CD1c-positive myeloid dendritic cell (primary cell): ENCODE measurements around the gene ATP8B4.

Experiments
- DNase-seq: peaks from one replicate; pipeline ENCODE4 v3.0.0-alpha.2; 2016; ENCODE audit errors: extremely low spot score

ATP8B4 gene

DNA sequence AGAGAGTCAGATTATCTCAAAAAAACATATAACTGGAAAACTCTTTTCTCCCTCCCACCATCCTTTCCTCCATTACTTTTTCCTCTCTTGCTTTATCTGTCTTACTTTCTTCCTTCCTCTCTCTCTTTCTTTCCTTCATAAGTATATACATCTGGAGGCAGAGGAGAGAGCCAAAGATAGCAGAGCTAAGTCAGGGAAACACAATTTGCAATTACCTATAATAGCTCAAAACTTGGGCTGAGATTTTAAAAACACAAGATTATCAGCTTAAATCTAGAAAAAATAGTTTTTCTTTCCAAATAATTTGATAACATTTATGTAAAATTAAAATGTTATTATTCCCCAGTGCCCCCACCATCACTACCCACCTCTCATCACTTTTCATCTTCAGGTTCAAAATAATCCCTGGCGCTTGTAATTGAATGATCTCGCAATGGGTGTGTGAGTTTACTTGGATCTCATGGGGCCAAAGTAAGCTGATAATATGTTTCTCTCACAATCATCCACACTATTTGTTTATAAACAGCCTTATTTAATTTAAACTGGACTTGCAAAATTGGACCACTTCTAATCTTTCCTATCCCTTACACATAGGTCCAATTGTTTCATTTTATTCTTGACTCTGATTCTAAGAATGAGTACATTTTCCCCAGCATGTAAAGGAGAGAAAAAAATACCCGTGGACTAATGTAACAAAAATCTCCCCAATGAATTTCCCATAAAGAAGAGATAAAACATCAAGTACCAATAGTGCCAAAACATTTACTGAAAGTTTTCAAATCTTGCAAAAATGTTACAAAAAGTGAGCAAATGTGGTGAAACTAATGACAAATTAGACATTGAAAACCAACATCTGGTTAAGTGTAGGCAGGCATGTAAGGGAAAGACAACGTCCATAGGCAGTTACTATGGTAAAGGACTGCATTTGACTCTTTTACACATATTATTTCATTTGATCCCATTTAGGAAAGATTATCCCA is 261.2 kb downstream of the ATP8B4 start:
- no peak for DNase-seq

DNA sequence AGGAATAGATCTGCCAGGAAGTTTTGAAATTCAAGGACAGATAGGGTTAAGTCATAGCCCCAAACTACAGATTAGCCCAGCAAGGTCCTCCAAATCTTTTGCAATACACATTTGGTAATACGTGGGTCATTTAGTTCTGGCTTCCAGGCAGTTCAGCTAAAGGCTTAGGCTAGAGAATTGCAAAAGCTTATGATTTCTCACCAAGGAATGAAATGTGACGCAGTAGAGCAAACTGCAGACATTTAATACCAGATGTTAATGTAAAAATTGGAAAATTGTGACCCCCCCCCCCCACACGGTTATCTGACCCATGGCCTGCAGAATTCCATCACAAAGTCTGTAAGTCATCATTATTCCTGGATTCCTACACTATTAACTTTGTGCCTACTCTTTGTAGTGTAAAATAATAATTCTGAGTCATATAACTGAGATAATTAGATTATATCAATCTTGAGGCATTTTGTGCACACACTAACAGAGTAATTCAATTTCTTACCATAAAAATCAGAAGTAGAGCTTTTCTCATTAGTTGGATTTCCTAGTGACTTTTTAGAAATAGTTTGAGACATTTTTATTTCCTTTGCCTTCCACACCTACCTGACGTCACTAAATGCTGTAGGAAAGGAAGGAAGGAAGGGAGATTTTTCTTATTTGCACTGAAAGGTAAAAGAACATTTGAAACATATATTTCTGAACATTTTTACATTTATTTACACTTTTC is 263.0 kb downstream of the ATP8B4 start:
- DNase-seq: no peak

DNA sequence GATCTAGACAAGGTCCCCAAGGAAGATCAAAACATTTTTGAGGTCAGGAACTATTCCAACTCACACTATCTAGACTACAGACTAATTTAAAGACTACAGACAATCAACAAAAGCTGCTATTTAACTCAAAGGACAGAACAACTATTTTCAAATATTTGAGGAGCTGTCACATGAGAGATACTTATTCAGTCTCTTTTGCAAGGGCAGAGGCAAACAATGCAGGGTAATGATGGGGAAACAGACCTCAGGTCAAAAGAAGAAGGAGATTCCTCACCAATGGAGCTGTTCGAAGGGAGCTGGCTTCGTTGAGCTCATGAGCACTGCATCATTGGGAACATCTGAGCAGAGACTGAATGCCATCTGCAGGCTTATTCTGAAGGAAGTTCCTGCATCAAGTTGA is 266.3 kb downstream of the ATP8B4 start:
- no peak for DNase-seq

DNA sequence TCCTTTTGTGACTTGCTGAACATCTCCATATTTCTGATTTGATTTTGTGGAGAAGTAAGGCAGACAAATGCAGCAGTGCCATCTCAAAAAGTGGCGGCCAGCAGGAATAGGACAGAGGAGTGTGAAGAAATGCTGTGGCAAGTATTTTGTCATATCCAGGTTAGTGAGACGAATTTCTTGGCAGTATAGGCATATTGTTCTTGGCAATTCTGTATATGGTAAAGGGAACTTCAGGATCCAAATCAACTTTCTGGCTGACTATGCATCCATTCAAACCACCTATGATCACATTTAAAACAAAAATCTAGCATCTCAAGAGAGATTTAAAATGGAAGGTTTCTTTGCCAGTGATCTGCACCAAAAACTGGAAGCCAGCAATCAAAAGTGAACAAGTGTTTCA is 270.2 kb downstream of the ATP8B4 start:
- no peak for DNase-seq

DNA sequence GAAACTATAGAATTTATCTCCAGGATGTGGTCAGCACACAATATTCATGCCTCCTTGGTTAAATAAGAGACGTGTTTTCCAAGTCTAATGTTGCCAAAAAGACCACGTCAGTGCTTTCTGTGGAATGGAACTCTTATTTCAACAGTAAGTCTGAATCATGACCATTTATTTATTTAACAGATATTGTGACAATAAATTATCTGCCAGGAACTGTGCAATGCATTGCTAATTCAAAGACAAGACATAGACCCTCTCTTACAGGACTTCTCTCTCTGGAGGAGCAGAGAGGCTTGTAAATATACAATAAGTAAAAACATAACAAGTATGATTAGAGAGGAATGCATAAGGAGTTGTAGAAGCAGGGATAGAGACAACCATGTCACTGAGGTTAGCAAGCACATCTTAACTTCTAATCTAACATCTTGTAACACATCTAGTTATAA is 270.7 kb downstream of the ATP8B4 start:
- DNase-seq: no peak

DNA sequence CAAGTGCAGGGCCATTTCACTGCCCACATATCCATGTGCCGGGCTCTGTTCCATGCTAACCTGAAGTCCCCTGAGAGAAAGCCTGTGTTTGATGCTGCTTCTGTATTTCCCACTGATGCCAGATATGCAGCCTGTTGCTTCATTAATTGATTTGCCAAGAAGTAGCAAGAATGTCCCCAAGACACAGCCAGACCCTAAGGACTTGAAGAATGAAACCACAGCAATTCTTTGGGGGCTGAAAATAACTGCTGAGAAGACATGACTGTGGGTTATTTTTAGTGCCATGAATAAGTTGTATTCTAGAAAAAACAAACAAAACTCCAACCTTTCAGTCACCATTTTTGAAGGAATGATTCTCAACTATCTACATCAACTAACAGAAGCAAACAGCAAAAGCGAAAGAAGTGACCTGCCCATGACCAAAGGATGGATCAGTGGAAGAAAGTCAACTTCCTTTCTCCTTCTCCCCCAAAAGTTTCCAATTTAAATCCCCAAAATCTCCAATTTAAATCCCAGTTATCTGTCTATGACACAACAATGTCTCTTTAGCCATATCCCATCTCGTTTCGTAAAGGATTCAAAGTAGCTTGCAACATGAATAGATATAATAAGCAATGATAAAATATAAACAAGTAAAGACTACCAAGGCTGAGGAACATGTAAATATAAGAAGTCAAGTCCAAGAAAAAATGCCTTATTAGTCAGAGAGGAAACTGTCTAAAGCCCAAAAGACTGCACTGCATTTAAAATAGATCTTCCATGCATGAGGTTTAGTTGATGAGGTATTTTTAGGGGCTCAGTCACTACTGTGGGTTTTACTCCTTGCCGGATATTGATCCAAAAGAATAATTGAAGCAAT is 271.4 kb downstream of the ATP8B4 start:
- no peak for DNase-seq

DNA sequence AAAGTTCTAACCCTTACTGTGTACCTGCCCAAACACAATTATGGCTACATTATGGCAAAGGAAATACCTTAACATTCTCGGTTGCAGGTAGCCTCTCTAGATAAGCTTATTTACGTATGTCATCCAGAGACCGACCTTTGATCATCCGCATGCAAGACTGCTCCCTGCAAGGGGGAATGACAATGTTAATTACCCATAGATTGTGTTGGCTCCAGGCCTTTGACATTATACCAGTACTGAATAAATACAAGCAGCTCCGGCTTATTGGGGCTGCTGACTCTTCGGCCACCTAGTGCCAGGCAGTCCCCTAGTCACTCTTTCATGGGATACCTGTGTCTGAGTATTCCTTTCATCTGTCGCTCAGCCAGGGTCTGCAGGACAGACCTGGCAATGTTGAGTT is 274.6 kb downstream of the ATP8B4 start:
- DNase-seq: no peak

DNA sequence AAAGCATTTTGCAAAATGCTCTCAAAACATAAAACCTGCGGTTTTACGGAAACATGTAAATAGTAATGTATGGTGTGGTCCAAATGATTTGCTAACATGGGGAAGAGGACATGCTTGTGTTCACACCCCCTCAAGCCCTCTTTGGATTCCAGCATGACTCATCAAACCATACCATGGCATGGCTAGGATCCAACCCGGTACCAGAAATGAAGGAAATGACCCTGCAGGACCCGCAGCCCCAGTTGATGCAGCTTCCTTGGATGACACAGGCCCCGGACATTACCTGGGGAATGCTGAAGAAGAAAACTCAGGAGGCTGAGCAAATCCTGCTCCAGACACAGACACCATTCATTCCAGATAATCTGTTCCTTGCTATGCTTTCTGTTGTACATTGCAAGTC is 275.3 kb downstream of the ATP8B4 start:
- DNase-seq: no peak

DNA sequence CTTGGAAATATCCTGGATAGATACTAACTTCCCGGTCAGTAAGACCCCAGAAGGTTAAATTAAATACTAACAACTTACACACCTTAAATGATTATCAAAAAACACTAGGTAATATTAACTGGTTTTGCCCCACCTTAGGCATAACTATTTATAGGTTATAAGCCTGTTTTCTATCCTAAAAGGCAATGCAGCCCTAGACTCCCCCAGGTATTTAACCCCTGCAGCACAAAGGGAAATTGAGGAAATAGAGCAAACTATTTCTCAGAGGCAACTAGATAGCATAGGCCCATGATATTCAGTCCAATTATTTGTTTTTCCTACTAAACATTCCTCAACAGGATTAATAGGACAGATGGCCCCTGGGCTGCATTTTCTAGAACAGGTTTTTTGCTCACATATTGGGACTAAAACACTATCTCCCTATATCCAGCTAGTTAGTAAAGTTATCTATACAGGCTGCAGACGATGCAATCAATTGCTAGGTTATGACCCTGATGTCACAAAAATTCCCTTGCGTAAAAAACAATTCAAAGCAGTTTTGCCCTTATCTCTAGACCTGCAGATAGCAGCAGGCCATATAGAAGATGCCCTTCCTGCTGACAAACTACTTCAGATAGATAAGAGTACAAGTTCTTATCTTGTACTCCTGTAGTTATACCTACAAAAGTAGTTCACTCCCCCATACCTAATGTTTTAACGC is 276.9 kb downstream of the ATP8B4 start:
- DNase-seq: no peak

DNA sequence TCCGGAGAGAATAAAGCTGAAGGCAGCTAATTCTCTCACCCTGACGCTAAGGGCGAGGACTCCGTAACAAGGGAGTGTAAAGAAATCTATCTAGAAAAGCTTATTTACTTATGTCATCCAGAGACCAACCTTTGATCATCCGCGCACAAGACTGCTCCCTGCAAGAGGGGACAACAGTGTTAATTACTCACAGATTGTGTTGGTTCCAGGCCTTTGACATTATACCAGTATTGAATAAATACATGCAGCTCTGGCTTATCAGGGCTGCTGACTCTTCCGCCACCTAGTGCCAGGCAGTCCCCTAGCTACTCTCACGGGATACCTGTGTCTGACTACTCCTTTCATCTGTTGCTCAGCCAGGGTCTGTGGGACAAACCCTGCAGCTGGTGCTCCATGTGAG is 286.5 kb downstream of the ATP8B4 start:
- no peak for DNase-seq

DNA sequence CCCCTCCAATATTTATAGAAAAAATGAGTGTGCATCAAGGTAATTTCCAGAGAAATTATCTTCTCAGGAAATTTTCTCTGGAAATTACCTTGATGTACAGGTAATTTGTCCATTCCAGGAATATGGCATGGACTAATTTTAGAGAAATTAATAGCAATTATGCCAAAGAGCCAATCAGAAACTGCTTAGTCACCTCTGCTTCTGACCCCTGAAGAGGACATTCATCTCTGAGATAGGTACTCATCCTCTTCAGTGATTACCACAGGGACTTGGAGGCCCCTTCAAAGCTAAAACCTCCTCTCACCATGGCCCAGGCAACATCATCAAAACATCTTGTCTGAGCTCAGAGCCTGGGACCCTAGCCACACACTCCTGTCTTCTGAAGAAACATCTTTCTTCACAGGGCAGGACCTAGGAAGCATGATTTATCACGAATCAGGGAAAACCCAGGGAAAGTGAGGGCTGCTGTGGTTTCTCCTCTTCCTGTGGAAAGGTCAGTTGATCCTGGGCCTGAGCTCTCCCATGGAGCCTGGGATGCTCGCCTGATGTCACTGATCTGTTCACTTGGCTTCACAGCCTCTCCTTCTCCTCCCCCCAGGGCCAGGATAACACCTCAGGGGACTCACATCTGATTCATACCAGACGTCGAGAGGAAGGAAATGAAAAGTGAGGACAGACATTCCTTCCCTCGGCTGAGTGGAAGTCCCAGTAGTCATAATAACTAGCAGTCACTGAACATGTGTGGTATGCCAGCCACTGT is 287.6 kb downstream of the ATP8B4 start:
- DNase-seq: no peak

DNA sequence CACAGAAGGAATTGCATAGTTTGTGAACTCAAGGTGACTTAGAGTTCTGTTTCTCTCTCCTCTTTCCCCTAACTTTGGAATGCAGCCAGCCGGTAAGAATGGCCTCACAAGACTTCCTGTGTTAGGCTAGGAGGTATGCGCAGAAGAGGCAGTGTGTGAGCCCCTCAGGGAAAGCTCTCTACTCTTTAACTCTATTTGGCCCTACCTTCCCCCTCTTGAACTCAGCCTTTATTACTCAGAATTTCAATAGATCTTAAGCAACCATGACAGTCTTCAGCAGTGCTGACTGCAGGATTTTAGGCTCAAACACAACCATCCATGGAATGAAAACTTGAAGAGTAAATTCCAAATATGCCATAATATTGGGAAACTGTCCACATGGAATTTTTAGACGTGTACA is 288.6 kb downstream of the ATP8B4 start:
- DNase-seq: no peak

DNA sequence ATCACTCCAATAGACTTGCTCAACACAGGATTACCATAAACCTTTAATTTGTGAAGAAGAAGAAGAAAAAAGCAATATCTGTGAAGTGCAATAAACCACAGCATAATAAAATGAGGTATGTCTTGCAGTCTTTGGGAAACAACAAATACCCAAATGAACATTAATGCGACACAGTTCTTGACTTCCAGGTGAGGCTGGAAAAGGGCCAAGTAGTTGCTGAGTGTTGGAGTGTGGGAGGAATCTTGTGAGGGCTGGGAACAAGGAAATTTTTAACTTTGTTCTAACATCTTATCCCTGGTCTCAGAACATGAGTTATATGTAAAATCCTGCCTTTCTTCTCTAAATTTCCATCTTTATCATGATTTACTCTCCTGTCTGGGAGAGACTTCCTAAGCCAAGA is 291.7 kb downstream of the ATP8B4 start:
- DNase-seq: no peak

DNA sequence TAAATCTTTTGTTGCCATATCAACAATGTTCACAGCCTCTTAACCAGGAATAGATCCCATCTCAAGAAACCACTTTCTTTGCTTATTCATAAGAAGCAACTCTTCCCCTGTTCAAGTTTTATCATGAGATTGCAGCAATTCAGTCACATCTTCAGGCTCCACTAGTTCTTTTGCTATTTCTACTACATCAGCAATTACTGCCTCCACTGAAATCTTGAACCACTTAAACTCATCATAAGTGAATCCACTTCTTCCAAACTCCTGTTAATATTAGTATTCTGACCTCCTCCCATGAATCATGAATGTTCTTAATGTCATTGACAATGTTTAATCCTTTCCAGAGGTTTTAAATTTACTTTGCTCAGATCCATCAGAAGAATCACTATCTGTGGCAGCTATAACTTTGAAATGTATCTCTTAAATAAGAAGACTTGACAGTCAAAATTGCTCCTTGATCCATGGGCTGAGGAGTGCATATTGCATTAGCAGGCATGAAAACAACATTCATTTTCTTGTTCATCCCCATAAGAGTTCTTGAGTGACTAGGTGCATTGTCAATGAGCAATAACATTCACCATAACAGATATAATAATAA is 292.3 kb downstream of the ATP8B4 start:
- DNase-seq: no peak

DNA sequence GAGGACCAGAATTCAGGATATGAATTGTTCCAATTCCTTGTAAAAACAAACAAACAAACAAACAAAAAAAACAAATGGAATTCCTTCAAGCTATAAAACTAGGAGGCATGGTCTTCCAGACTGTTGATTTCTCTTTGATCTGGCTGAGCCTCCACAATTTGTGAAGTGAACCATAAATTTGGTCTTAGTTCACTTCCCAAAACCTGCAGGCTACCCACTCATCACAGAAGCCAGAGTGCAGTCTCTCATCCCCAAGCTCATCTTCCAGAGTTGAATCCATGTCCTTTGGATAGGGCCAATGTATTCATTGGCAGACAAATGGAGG is 294.3 kb downstream of the ATP8B4 start:
- no peak for DNase-seq

DNA sequence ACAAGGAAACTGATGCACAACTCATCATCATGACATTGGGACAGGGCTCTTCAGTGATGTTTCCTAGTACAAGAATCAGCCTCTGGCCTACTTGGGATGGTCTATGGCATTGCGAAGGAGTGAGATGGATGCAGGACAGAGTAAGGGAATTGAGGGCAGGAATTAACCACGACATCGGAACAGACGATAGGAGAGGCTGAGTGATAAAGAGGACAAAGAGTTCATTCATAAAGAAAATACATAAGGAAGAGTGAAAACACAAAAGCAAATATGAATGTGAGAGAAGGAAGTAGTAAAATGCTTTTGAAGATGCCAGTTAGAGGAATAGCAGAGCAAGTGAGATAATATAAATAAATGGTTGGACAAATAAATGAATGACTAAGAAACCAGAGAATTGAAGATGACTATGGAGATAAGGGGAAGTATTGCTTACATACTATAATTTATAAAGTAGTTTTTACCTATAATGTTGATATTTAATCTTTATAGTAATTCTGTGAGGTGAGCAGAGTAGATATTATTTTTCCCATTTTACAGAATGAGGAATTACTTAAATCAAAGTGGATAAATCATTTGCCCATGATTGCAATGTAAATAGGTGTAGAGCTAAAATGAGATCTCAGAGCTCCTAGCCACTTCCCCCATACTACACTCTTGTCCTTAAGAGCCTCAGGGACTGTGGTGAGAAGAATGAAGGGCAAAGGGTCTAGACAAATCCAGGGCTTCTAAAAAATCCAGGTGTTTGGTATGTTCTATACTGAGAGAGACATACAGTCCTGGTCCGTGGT is 294.9 kb downstream of the ATP8B4 start:
- no peak for DNase-seq

DNA sequence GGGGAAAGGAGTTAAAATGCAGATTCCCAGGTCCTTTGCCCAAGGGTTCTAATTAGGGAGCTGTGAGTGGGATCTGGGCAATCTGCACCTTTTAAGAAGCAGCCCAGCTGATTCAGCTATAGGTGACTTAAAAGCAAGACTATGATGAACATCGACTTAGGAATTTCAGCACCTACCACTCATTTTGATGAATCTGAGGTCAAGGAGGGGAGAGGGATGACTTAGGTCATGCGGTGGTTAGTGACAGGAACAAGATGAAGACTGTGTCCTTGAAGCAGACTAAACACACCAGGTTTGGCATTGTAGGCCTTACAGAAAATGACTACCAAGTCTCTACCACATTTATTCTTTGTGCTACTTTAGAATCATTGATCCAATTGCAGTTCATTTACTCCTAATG is 301.9 kb downstream of the ATP8B4 start:
- DNase-seq: no peak

DNA sequence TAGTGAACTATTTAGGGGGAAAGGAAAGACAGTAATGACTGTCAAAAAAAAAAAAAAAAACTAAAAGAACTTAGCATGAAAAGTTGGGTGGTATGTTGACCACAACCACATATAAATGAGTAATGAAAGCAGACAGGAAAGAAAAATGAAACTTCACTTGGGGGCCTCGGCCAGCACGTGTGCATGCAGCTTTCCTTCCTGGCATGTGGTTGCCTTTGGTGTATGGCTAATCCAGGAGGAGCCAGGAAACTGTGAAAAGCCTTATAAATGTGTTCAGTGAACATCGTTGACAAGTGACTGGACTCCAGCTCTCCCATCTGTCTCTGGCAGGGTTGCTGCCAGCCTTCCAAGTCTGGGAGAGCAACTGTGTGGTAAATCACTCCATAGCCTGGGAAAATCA is 303.1 kb downstream of the ATP8B4 start:
- DNase-seq: no peak

DNA sequence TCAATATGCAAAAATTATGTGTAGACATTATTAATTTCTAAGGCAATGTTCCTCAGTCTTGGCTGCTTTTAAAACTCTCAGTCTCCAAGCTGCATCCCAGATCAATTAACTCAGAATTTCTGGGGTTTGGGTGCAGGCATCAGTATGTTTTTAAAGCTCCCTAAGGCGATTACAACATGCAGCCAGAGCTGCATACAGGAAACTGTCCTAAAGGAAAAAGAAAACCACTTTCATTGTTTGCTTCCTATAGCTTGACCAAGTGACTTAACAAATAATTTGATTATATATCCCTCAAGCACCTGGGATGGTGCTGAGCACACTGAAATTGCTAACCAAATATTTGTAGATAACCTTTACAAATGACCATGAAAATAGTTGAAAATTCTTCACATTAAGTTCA is 303.5 kb downstream of the ATP8B4 start:
- DNase-seq: no peak

DNA sequence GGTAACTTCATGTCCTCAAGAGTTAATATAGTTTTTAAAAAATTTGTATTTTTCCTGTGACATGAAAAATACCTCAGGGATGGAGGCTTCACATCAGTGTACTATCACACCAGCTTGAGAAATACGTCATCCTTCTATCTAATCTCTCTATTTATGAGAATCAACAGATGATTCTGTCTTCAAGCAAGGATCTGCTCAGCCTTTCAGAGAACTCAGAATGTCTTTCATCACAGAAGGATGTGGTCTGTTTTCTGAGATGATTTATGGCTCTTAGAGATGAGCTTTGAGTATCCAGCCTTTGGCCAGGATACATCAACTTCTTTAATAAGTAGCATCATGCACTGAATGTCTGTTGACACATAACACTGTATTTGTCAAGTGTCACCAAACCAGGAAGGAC is 304.3 kb downstream of the ATP8B4 start:
- DNase-seq: no peak
